Endothelial cell of umbilical vein (primary cell): ENCODE data around the gene DOCK8. TPM values are rescaled to one million over a fixed set of nuclear protein-coding genes. Genes with fewer than 3 reads are reported as not detected.

ENCODE experiments used
- BruUV-seq: library from RNA; stranded (reverse); fragments of 400-500 nt; replicated peaks from 2 replicates; lab custom pipeline; 2021; lab: Mats Ljungman, UMichigan
- CTCF ChIA-PET: fragments of 300-600, 350-600 bp; sonication (Branson Sonifier 250); formaldehyde crosslinking; loops from one replicate; lab custom pipeline; 2021; ENCODE audit warnings: antibody characterized with exemption, inconsistent platforms; lab: Charles Lee
- POLR2A ChIA-PET: fragments of 300-600, 350-600 bp; sonication (Branson Sonifier 250); formaldehyde crosslinking; loops from one replicate; lab custom pipeline; 2021; ENCODE audit warnings: antibody characterized with exemption, inconsistent platforms; lab: Charles Lee
- DNase-seq: peaks from one replicate; pipeline ENCODE4 v3.0.0-alpha.2; 2011; ENCODE audit warnings: low read depth, low spot score
- FAIRE-seq: peaks from 2 replicates; lab custom pipeline; 2011; peaks lifted over from hg19 to GRCh38; lab: Jason Lieb, UNC
- H2AFZ ChIP-seq: 2 replicates; pipeline ENCODE4 v1.6.0; 2012; ENCODE audit warnings: low read depth, low read length, control low read depth, inconsistent platforms
- H3K27ac ChIP-seq: 2 replicates; pipeline ENCODE4 v1.5.1; 2011; ENCODE audit warnings: low read depth, mild to moderate bottlenecking, control low read depth, low read length, moderate library complexity; ENCODE audit not compliant: insufficient read depth
- H3K27me3 ChIP-seq, 2 experiments: 2 replicates each; pipeline versions ENCODE4 v1.6.0 to v1.6.1; 2011; ENCODE audit warnings: low read length in 2 of 2, mixed read lengths in 1 of 2; ENCODE audit not compliant: control insufficient read depth in 2 of 2, insufficient read depth in 2 of 2
- H3K36me3 ChIP-seq, 2 experiments: 2 replicates in 1 of 2; 3 replicates in 1 of 2; pipeline ENCODE4 v1.5.1; 2011; ENCODE audit warnings: low read length in 2 of 2, mild to moderate bottlenecking in 1 of 2, moderate library complexity in 1 of 2; ENCODE audit not compliant: control insufficient read depth in 2 of 2, insufficient read depth in 2 of 2; ENCODE audit errors: extremely low read depth in 1 of 2
- H3K4me1 ChIP-seq: 3 replicates; pipeline ENCODE4 v1.5.1; 2011; ENCODE audit warnings: mild to moderate bottlenecking, low read length; ENCODE audit not compliant: control insufficient read depth, insufficient read depth; ENCODE audit errors: extremely low read depth
- H3K4me2 ChIP-seq: 2 replicates; pipeline ENCODE4 v1.6.1; 2011; ENCODE audit warnings: low read length, control low read depth, mixed read lengths; ENCODE audit not compliant: insufficient read depth
- H3K4me3 ChIP-seq, 3 experiments: fragments of 200-600 bp in 1 of 3; sonication (generic), shearing (Covaris generic) in 1 of 3; replicated peaks in 1 of 3; 2 replicates each; pipeline ENCODE4 v1.5.1; 2011 to 2016; ENCODE audit warnings: control low read depth in 3 of 3, low read length in 3 of 3, mild to moderate bottlenecking in 2 of 3, inconsistent platforms in 1 of 3, low read depth in 1 of 3, moderate library complexity in 1 of 3; ENCODE audit not compliant: insufficient read depth in 1 of 3
- H3K79me2 ChIP-seq: 2 replicates; pipeline ENCODE4 v1.6.0; 2012; ENCODE audit warnings: low read length, inconsistent platforms; ENCODE audit not compliant: control insufficient read depth, insufficient read depth
- H3K9ac ChIP-seq: replicated peaks from 2 replicates; pipeline ENCODE3; 2011; ENCODE audit warnings: low read length, control low read depth; ENCODE audit not compliant: insufficient read depth; ENCODE audit errors: extremely low read depth
- H3K9me1 ChIP-seq: replicated peaks from 3 replicates; pipeline ENCODE4 v1.6.0; 2011; ENCODE audit warnings: mild to moderate bottlenecking, low read length; ENCODE audit not compliant: control insufficient read depth, insufficient read depth; ENCODE audit errors: extremely low read depth
- H3K9me3 ChIP-seq: replicated peaks from 2 replicates; pipeline ENCODE4 v1.5.1; 2012; ENCODE audit warnings: low read length, inconsistent platforms; ENCODE audit not compliant: control insufficient read depth, insufficient read depth
- H4K20me1 ChIP-seq: replicated peaks from 2 replicates; pipeline ENCODE3; 2011; ENCODE audit warnings: mild to moderate bottlenecking, low read length; ENCODE audit not compliant: control insufficient read depth, insufficient read depth; ENCODE audit errors: extremely low read depth
- CTCF ChIP-seq, 2 donors: IDR thresholded peaks; 1 replicate in 1 of 2; 2 replicates in 1 of 2; pipeline ENCODE4 v1.5.1; 2011; ENCODE audit warnings: low read length in 2 of 2, mild to moderate bottlenecking in 2 of 2, moderate library complexity in 2 of 2, control low read depth in 1 of 2, inconsistent platforms in 1 of 2, low read depth in 1 of 2; ENCODE audit not compliant: insufficient read depth in 1 of 2; ENCODE audit errors: extremely low read depth in 1 of 2
- EZH2 ChIP-seq: IDR thresholded peaks from 2 replicates; pipeline ENCODE4 v1.6.1; 2012; ENCODE audit warnings: borderline replicate concordance, low read depth, mild to moderate bottlenecking, moderate library complexity, low read length, inconsistent platforms; ENCODE audit not compliant: severe bottlenecking
- FOS ChIP-seq: IDR thresholded peaks from 2 replicates; pipeline ENCODE4 v1.6.1; 2011; ENCODE audit warnings: mild to moderate bottlenecking, low read length, moderate library complexity, borderline replicate concordance; ENCODE audit not compliant: insufficient read depth
- GATA2 ChIP-seq: IDR thresholded peaks from 2 replicates; pipeline ENCODE4 v1.7.0; 2011; ENCODE audit warnings: low read depth, mild to moderate bottlenecking, moderate library complexity, mixed read lengths, low read length; ENCODE audit not compliant: insufficient read length, insufficient read depth
- JUN ChIP-seq: IDR thresholded peaks from 2 replicates; pipeline ENCODE4 v1.6.1; 2011; ENCODE audit warnings: borderline replicate concordance, low read depth; ENCODE audit not compliant: insufficient read length, insufficient read depth
- MAX ChIP-seq: IDR thresholded peaks from 2 replicates; pipeline ENCODE4 v1.6.1; 2011; ENCODE audit not compliant: insufficient read depth, insufficient read length
- MYC ChIP-seq: IDR thresholded peaks from one replicate; pipeline ENCODE4 v1.6.1; 2011; ENCODE audit warnings: mild to moderate bottlenecking, low read depth, low read length
- POLR2A ChIP-seq: IDR thresholded peaks from 2 replicates; pipeline ENCODE4 v1.6.1; 2012; ENCODE audit warnings: low read depth, mild to moderate bottlenecking, control low read depth, low read length
- POLR2AphosphoS5 ChIP-seq: IDR thresholded peaks from 2 replicates; pipeline ENCODE4 v1.6.1; 2012; ENCODE audit warnings: low read depth, mild to moderate bottlenecking, control low read depth, low read length, moderate library complexity; ENCODE audit not compliant: insufficient read depth
- dilution Hi-C: fragments of 300-500 bp; cut with MboI; formaldehyde crosslinking; loops from one replicate; pipeline ENCODE4 v1.15.0; 2019; ENCODE audit warnings: low sequenced_read_pairs; ENCODE audit not compliant: extremely low pct_ligation_motif_present
- intact Hi-C: fragments of 100-400 bp; cut with micrococcal nuclease; formaldehyde crosslinking; loops from one replicate; pipeline ENCODE4 v1.10.0; 2022
- polyA plus RNA-seq, 4 experiments: library from polyadenylated mRNA; depleted of rRNA in 3 of 4; stranded (reverse) in 3 of 4; unstranded in 1 of 4; fragments of >200 nt; gene quantifications; 2 replicates each; pipeline versions ENCODE4 v1.2.1 to v1.2.3, GENCODE V29; 2011 to 2012; ENCODE audit warnings: missing spikeins in 1 of 4
- total RNA-seq: library from RNA; stranded (reverse); gene quantifications from 2 replicates; pipeline ENCODE4 v1.2.3, GENCODE V29; 2021

The DOCK8 gene
- total and polyA plus RNA-seq, 2 donors (not counting 3 experiments of a cell fraction or from before 2014, with no cell fraction given), result 0.54 to 1.3 TPM

- Histone ChIP-seq H4K20me1 (no peaks in the 10 kb centered on the region), H3K4me3 (no peak overlapping the region), H3K36me3 (no peaks in the 10 kb centered on the region), H3K27ac (no peak overlapping the region), H2AFZ (no peak overlapping the region), H3K9me1 (no peaks in the 10 kb centered on the region), H3K9me3 (no peaks in the 10 kb centered on the region), H3K9ac (no peak overlapping the region), H3K79me2 (no peaks in the 10 kb centered on the region), H3K27me3 (no peaks in the 10 kb centered on the region), H3K4me1 (no peaks in the 10 kb centered on the region), H3K4me2 (no peak overlapping the region)
- TF ChIP-seq GATA2 (no peak), JUN (no peak), MAX (no peak), MYC (no peak), CTCF (IDR thresholded peaks at IDR 0.05; ENCODE audit: extremely low read depth in 1 of 2, insufficient read depth in 1 of 2, low read depth in 1 of 2, low read length in 2 of 2) (no peak), POLR2AphosphoS5 (no peak), EZH2 (no peak), POLR2A (no peak), FOS (no peak)
- no peak for FAIRE-seq
- dilution Hi-C loops (no loop called here), intact Hi-C loops (no loop called here)
- CTCF ChIA-PET, result interaction anchor here (1.0 kb wide), 1 partner anchor 615 kb away, joined by 3 read pairs; no protein-coding TSS in a partner anchor
- no peak for DNase-seq
- BruUV-seq, result no TSS peak
- POLR2A ChIA-PET, result no interaction called here
Measured at GRCh38 chr9:394347-395052, 179.8 kb downstream of the DOCK8 start.
